ENCODE results near the gene PSMC3IP. TPM values are rescaled to one million over a fixed set of nuclear protein-coding genes. Genes with fewer than 3 reads are reported as not detected.

Gene PSMC3IP
- total RNA-seq, 1 experiment from 2014 or later = 23.3 TPM

DNA sequence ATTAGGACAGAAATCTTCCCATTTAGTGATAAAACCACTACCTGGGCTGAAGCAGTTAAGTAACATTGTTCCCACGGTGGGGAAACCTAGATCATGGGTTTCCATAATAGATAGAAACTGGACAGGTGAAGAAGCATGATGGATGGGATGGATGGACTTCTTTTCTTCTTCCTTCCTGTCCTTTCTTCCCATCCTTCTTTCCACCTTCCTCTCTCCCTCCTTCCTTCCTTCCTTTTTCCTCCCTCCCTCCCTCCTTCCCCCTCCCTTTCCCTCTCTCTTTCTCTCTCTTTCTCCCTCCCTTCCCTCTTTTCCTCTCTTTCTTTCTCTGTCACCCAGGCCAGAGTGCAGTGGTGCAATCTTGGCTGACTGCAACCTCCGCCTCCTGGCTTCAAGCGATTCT, 3.1 kb downstream of the PSMC3IP start (continued):
- TF ChIP-seq SMAD4 (CRISPR knock-in tag; IDR thresholded peaks at IDR 0.05) (no peak), TP53 (CRISPR knock-in tag; IDR thresholded peaks at IDR 0.05) (no peak), FOXK1 (CRISPR knock-in tag; IDR thresholded peaks at IDR 0.05) (no peak), KAT7 (CRISPR knock-in tag; IDR thresholded peaks at IDR 0.05; ENCODE audit: borderline replicate concordance) (no peak), ZNF263 (CRISPR knock-in tag; IDR thresholded peaks at IDR 0.05; ENCODE audit: low read depth) (no peak)
- TF ChIP-seq, protein P1, sequence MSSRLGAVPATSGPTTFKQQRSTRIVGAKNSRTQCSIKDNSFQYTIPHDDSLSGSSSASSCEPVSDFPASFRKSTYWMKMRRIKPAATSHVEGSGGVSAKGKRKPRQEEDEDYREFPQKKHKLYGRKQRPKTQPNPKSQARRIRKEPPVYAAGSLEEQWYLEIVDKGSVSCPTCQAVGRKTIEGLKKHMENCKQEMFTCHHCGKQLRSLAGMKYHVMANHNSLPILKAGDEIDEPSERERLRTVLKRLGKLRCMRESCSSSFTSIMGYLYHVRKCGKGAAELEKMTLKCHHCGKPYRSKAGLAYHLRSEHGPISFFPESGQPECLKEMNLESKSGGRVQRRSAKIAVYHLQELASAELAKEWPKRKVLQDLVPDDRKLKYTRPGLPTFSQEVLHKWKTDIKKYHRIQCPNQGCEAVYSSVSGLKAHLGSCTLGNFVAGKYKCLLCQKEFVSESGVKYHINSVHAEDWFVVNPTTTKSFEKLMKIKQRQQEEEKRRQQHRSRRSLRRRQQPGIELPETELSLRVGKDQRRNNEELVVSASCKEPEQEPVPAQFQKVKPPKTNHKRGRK (CRISPR knock-in tag; IDR thresholded peaks at IDR 0.05; ENCODE audit: borderline replicate concordance) = no peak
- TF ChIP-seq, protein P2, sequence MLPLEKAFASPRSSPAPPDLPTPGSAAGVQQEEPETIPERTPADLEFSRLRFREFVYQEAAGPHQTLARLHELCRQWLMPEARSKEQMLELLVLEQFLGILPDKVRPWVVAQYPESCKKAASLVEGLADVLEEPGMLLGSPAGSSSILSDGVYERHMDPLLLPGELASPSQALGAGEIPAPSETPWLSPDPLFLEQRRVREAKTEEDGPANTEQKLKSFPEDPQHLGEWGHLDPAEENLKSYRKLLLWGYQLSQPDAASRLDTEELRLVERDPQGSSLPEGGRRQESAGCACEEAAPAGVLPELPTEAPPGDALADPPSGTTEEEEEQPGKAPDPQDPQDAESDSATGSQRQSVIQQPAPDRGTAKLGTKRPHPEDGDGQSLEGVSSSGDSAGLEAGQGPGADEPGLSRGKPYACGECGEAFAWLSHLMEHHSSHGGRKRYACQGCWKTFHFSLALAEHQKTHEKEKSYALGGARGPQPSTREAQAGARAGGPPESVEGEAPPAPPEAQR (CRISPR knock-in tag; IDR thresholded peaks at IDR 0.05) = no peak

DNA sequence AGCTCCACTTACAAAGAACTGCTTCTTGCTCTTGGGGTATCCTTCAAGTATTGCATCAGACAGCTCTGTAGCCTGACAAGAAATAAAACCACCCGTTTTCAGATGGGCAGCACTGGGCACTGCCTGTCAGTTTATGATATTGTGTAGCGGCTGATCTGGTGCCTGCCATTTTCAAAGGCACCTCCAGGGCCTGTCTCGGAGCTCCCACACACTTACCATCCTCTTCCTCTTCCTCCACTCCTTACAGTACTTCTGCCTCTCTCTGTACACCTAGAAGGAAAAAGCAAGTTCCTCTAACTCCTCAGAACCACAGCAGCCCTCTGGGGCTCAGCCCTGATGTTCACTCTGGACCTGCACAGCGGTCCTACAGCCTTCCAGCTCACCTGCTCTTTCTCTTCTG, 4.4 kb downstream of the PSMC3IP start:
- ATAC-seq = no peak
- DNase-seq (ENCODE audit: low spot score) = no peak
- ChIA-PET CTCF (interaction anchor here (0.8 kb wide), 1 partner anchor 25 kb away, joined by 3 read pairs; no protein-coding TSS in a partner anchor), POLR2A (no interaction called here)
- Mint-ChIP-seq H3K27me3 (ENCODE audit: low read depth) (no peaks in the 10 kb centered on the region), H3K4me1 (peaks cover 16% of the 10 kb centered on the region), H3K4me3 (no peak overlapping the region), H3K9me3 (no peaks in the 10 kb centered on the region), H3K36me3 (peaks cover 52% of the 10 kb centered on the region), H3K27ac (no peak overlapping the region; the same call in 1 of the 2 replicates)
- TF ChIP-seq OVOL2 (CRISPR knock-in tag; IDR thresholded peaks at IDR 0.05; ENCODE audit: borderline replicate concordance) = no peak
- no peak for TF ChIP-seq NR3C1 (CRISPR knock-in tag; conservative IDR thresholded peaks at IDR 0.05; ENCODE audit: low read depth)
- no peak for TF ChIP-seq JUN (CRISPR knock-in tag; IDR thresholded peaks at IDR 0.05)
- TF ChIP-seq, protein P3, sequence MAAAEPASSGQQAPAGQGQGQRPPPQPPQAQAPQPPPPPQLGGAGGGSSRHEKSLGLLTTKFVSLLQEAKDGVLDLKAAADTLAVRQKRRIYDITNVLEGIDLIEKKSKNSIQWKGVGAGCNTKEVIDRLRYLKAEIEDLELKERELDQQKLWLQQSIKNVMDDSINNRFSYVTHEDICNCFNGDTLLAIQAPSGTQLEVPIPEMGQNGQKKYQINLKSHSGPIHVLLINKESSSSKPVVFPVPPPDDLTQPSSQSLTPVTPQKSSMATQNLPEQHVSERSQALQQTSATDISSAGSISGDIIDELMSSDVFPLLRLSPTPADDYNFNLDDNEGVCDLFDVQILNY (CRISPR knock-in tag; IDR thresholded peaks at IDR 0.05) = no peak
- TF ChIP-seq, protein P4, sequence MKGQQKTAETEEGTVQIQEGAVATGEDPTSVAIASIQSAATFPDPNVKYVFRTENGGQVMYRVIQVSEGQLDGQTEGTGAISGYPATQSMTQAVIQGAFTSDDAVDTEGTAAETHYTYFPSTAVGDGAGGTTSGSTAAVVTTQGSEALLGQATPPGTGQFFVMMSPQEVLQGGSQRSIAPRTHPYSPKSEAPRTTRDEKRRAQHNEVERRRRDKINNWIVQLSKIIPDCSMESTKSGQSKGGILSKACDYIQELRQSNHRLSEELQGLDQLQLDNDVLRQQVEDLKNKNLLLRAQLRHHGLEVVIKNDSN (CRISPR knock-in tag; IDR thresholded peaks at IDR 0.05) = no peak

DNA sequence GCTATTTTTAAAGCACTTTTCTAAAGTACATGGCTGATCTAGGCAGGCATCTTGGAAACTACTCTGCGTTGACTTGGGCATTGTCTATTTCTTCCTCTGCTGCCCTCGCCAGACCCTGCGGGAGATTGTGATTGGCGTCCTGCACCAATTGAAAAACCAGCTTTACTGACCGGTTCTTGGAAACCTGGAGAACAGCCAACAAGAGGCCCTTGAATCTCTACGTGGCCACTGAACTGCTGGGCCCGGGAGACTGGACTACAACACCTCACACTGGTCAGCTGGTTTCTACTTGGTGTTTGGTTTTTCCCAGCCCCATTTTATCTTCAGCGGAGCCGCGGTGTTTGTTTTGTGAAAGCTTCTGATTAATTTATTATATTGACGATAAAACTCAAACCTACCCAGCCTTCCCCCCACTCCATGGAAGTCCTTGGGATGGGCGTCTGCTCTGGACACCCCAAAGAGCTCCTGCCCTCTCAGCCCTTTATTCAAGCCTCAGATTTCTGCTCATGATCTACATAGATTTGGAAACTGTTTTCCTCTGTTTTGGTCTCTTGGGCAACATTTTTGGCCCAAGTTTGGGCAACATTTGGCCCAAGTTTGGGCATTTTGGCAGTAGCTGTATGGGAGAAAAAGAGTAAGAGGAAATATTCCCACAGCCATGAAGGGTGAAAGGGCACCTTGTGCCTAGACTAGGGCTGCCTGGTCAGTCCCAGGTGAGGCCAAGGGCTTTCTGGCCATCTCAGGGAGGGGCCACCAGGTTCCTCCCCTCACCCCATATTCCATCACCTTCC, 5.9 kb downstream of the PSMC3IP start:
- ChIA-PET POLR2A (interaction anchor here (0.6 kb wide), 1 partner anchor 56 kb away, joined by 3 read pairs; no protein-coding TSS in a partner anchor), CTCF (no interaction called here)
- peaks cover 15% of the 10 kb centered on the region for H3K4me1 Mint-ChIP-seq
- no peak overlapping the region for H3K27ac Mint-ChIP-seq
- peaks cover 55% of the 10 kb centered on the region for H3K36me3 Mint-ChIP-seq
- no peaks in the 10 kb centered on the region for H3K9me3 Mint-ChIP-seq
- ATAC-seq (no peak), DNase-seq (ENCODE audit: low spot score) (no peak)
- no peak overlapping the region for H3K4me3 Mint-ChIP-seq
- H3K27me3 Mint-ChIP-seq (ENCODE audit: low read depth) = no peaks in the 10 kb centered on the region
- TF ChIP-seq, protein P5, sequence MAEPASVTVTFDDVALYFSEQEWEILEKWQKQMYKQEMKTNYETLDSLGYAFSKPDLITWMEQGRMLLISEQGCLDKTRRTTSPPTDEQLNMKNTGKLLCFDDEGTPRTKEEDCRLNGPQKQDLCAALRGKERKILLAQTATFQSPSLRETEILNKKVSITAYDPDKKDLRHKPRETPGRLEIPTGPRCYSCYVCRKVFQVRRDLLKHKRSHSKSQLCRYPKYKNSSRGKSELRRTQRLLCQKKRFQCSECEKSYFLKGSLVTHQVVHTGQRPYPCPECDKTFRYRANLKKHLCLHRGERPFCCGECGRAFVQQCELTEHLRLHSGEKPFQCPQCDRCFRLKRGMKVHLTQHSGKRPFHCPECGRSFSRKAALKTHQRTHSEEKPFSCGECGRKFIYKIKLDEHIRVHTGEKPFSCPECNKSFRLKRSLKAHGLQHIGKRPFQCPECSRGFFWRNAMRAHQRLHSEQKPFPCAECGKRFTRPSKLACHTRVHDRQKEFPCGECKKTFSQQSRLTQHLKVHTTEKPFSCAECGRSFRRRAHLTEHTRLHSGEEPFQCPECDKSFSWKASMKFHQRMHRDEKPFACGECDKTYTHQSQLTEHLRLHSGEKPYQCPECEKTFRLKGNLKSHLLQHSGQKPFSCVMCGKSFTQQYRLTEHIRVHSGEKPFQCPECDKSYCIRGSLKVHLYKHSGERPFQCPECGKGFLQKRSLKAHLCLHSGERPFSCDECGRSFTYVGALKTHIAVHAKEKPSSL (CRISPR knock-in tag; conservative IDR thresholded peaks at IDR 0.05) = no peak
- TF ChIP-seq, protein P4 (CRISPR knock-in tag; IDR thresholded peaks at IDR 0.05) = no peak
- no peak for TF ChIP-seq ATF1 (CRISPR knock-in tag; IDR thresholded peaks at IDR 0.05)
- TF ChIP-seq, protein P6, sequence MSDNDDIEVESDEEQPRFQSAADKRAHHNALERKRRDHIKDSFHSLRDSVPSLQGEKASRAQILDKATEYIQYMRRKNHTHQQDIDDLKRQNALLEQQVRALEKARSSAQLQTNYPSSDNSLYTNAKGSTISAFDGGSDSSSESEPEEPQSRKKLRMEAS (CRISPR knock-in tag; IDR thresholded peaks at IDR 0.05) = no peak
- no peak for TF ChIP-seq NR2C2 (CRISPR knock-in tag; IDR thresholded peaks at IDR 0.05)
- no peak for TF ChIP-seq ZNF263 (CRISPR knock-in tag; IDR thresholded peaks at IDR 0.05; ENCODE audit: low read depth)
- TF ChIP-seq, protein P3 (CRISPR knock-in tag; IDR thresholded peaks at IDR 0.05) = no peak
- TF ChIP-seq SOX15 (CRISPR knock-in tag; IDR thresholded peaks at IDR 0.05) = no peak
- no peak for TF ChIP-seq ZNF396 (CRISPR knock-in tag; IDR thresholded peaks at IDR 0.05; ENCODE audit: borderline replicate concordance)
- no peak for TF ChIP-seq KAT7 (CRISPR knock-in tag; IDR thresholded peaks at IDR 0.05; ENCODE audit: borderline replicate concordance)
- TF ChIP-seq ZNF416 (CRISPR knock-in tag; IDR thresholded peaks at IDR 0.05) = no peak
- TF ChIP-seq, protein P7, sequence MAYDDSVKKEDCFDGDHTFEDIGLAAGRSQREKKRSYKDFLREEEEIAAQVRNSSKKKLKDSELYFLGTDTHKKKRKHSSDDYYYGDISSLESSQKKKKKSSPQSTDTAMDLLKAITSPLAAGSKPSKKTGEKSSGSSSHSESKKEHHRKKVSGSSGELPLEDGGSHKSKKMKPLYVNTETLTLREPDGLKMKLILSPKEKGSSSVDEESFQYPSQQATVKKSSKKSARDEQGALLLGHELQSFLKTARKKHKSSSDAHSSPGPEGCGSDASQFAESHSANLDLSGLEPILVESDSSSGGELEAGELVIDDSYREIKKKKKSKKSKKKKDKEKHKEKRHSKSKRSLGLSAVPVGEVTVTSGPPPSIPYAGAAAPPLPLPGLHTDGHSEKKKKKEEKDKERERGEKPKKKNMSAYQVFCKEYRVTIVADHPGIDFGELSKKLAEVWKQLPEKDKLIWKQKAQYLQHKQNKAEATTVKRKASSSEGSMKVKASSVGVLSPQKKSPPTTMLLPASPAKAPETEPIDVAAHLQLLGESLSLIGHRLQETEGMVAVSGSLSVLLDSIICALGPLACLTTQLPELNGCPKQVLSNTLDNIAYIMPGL (CRISPR knock-in tag; IDR thresholded peaks at IDR 0.05) = no peak
- TF ChIP-seq SMAD3 (CRISPR knock-in tag; IDR thresholded peaks at IDR 0.05; ENCODE audit: borderline replicate concordance) = no peak

All from WTC11 (cell line).